Testis (tissue), 2 donors: ENCODE results near the gene TRIM7.
"Not testable (repeated sequence)": the region's sequence is repeated elsewhere in the genome, so short reads cannot be mapped to it uniquely, and the experiment has no call there.

ENCODE experiments used
- POLR2A ChIP-seq: fragments of 450-650 bp; IDR thresholded peaks from one replicate; pipeline ENCODE4 v1.6.1; 2017; ENCODE audit warnings: antibody characterized with exemption, mild to moderate bottlenecking, moderate library complexity
- TF ChIP-seq, protein P1 (sequence below), 3 experiments: fragments of 450-650 bp in 2 of 3; fragments of 200-600 bp in 1 of 3; sonication (generic) in 1 of 3; IDR thresholded peaks; one replicate each; pipeline ENCODE4 v1.5.1; 2016 to 2019; ENCODE audit warnings: antibody characterized with exemption in 3 of 3, mild to moderate bottlenecking in 2 of 3, moderate library complexity in 1 of 3

DNA sequence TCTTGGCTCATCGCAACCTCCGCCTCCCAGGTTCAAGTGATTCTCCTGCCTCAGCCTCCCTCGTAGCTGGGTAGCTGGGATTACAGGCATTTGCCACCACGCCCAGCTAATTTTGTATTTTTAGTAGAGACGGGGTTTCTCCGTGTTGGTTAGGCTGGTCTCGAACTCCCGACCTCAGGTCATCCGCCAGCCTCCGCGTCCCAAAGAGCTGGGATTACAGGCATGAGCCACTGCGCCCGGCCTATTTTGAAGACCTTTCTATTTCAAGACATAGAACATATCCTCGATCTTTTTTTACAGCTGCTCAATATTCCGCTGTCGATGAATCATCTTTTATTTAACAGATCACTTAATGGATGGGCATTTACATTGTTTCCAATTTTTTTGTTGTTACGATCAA lies 5.7 kb upstream of the TRIM7 start:
- TF ChIP-seq, protein P1, sequence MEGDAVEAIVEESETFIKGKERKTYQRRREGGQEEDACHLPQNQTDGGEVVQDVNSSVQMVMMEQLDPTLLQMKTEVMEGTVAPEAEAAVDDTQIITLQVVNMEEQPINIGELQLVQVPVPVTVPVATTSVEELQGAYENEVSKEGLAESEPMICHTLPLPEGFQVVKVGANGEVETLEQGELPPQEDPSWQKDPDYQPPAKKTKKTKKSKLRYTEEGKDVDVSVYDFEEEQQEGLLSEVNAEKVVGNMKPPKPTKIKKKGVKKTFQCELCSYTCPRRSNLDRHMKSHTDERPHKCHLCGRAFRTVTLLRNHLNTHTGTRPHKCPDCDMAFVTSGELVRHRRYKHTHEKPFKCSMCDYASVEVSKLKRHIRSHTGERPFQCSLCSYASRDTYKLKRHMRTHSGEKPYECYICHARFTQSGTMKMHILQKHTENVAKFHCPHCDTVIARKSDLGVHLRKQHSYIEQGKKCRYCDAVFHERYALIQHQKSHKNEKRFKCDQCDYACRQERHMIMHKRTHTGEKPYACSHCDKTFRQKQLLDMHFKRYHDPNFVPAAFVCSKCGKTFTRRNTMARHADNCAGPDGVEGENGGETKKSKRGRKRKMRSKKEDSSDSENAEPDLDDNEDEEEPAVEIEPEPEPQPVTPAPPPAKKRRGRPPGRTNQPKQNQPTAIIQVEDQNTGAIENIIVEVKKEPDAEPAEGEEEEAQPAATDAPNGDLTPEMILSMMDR (IDR thresholded peaks at IDR 0.05), result not testable (repeated sequence)
- not testable (repeated sequence) for TF ChIP-seq POLR2A
